Kidney tubule cell (primary cell): ENCODE results near the gene ARHGEF35.
"Not testable (repeated sequence)": the region's sequence is repeated elsewhere in the genome, so short reads cannot be mapped to it uniquely, and the experiment has no call there.

Experiments used
- DNase-seq: peaks from one replicate; pipeline ENCODE4 v3.0.0-alpha.2; 2018; ENCODE audit warnings: low spot score

The ARHGEF35 gene

GRCh38 chr7:144195212-144195872 lies at the start of gene ARHGEF35:
Gene ARHGEF35 (minus strand): TSS chr7:144195833. CDS start chr7:144188383, 7,450 bp downstream.
- DNase-seq, result not testable (repeated sequence)

DNA sequence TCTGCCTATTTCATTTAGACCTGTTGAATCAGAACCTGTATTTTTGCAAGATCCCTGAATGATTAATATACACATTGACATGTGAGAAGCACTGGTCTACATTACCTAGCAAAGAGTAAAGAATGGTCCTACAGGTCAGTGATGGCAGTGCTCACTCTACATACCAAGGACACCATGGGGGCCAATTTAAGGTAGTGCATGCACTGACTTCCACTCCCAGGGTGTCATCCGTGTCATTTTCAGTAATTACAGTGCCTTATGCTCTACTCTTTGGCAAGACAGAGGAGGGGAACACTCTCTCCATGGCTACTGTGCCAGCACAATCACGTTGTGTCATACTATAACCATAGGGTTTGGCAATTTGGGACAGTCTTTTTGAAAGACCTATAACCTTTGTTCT lies 49.7 kb upstream of the ARHGEF35 start:
- not testable (repeated sequence) for DNase-seq

DNA sequence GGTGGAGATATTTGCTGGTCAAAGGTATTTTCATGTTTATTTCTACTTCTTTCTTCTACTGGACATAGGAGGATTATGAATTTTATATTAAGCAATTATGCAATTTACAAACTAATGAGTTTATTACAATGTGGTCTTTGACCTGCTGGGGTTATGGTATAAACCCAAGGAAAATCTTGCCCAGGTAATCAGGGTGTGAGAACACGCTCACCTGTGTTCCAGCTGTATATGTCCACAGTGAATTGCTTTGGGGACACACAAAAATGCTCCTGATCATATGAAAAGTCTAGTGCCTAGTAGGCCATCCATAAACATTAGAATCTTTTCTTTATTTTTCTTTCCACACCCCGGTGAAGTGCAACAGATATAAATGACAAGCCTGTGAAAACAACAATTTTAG lies 43.7 kb upstream of the ARHGEF35 start, which contains the start of gene OR2A42:
Gene OR2A42, minus strand, starts transcription at position 241 of the 400 bp plus-strand sequence. CDS start 6,762 bp downstream, outside the sequence.
- DNase-seq, result not testable (repeated sequence)

DNA sequence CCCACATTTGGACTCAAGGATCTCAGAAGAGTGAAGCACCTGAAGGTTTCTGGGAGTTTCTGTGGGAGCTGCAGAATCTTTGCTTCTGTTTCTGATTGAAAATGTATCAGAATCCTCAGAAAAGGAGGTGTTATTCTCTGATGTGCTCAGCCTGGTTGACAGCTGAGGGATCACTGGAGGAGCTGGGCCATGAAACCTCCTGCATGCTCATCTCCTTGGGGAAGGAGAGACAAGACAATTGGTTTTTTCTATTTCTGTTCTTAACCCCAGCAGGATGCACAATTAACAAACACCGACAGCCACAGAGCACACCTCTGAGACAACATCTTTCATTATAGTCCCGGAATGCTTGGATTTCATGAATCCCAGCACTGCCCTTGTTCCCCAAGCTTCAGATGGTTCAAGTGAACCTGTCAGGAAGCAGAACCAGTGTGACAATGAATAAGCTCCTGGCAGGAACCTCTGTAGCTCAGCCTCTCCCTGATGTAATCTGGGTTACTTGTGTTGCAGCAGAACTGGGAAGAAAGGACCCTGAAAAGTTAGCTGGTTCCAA lies 43.0 kb upstream of the ARHGEF35 start:
- not testable (repeated sequence) for DNase-seq

- DNase-seq, result not testable (repeated sequence)
Observed at GRCh38 chr7:144233039-144233438, 37.4 kb upstream of the ARHGEF35 start.

GRCh38 chr7:144231027-144231426 lies 35.4 kb upstream of the ARHGEF35 start:
- DNase-seq, result not testable (repeated sequence)

GRCh38 chr7:144228810-144229209 lies 33.2 kb upstream of the ARHGEF35 start:
- not testable (repeated sequence) for DNase-seq

- not testable (repeated sequence) for DNase-seq
Observed at GRCh38 chr7:144226866-144227265, 31.2 kb upstream of the ARHGEF35 start.

DNA sequence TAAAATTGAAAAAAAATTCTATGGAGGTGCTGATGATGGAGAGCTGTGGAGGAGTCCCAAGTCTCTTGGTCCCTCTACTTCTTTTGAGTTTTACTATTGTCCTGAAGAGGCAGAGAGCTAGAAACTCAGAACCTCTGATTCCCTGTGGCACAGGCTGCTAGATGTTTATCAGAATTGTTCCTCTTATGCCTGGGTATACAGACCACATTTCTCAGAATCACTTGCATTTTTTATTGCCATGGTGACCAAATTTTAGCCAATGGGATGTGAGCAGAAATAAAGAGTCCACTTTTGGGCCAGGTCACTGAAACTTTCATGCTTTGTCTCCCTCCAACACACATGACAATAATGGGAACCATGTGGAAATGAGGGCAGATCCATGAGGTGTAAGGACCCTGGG lies 28.0 kb upstream of the ARHGEF35 start:
- not testable (repeated sequence) for DNase-seq

GRCh38 chr7:144220531-144220930 lies 24.9 kb upstream of the ARHGEF35 start:
- DNase-seq, result not testable (repeated sequence)

- not testable (repeated sequence) for DNase-seq
Observed at GRCh38 chr7:144219149-144219548, 23.5 kb upstream of the ARHGEF35 start.

DNA sequence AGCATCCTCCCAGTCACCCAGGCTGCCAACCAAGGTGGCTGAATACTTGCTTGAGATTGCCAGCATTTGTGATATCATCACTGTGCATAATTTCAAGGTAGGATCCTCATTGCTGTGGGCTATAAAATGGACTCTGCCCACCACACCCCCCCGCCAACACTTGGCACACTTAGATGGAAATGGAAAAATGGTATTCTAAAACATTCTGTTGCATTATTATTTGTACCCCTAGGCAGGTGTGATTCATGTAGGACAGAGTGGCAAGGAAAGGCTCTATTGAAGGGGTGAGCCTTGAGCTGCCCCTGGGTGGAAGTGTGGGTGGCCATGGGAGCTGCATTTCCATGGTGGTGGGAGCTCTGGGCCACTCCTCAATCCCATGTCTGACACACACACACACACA lies 22.9 kb upstream of the ARHGEF35 start:
- DNase-seq, result not testable (repeated sequence)

DNA sequence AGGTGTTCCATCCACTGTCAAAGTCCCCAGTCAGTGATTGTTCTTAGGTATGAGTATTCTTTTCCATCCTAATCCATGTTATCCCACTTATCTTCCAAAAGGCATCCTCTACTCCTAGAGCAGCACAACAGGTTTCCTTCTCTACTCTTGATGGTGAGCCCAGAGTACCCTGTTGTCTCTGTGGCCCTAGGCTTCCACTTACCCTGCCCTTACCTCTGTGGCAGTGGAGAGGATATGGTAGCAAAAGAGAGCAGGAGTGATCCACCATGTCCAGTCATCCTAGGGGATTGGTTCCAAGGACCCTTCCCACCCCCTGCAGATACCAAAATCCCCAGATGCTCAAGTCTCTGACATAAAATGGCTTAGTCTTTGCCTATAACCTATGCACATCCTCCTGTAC lies 21.6 kb upstream of the ARHGEF35 start:
- not testable (repeated sequence) for DNase-seq

- not testable (repeated sequence) for DNase-seq
Observed at GRCh38 chr7:144205306-144205705, 9.7 kb upstream of the ARHGEF35 start.

GRCh38 chr7:144203086-144203485 lies 7.5 kb upstream of the ARHGEF35 start:
- DNase-seq, result not testable (repeated sequence)

- not testable (repeated sequence) for DNase-seq
Observed at GRCh38 chr7:144201978-144202377, 6.3 kb upstream of the ARHGEF35 start.

GRCh38 chr7:144198934-144199333 lies 3.3 kb upstream of the ARHGEF35 start:
- DNase-seq, result not testable (repeated sequence)

- not testable (repeated sequence) for DNase-seq
Observed at GRCh38 chr7:144194453-144194852, 1.2 kb downstream of the ARHGEF35 start.

- DNase-seq, result not testable (repeated sequence)
Observed at GRCh38 chr7:144193782-144194181, 1.9 kb downstream of the ARHGEF35 start.

- not testable (repeated sequence) for DNase-seq
Observed at GRCh38 chr7:144188578-144189171, 7.0 kb downstream of the ARHGEF35 start.

- not testable (repeated sequence) for DNase-seq
Observed at GRCh38 chr7:144187848-144188247, 7.8 kb downstream of the ARHGEF35 start.

- not testable (repeated sequence) for DNase-seq
Observed at GRCh38 chr7:144183166-144183565, 12.5 kb downstream of the ARHGEF35 start, which contains the start of gene CTAGE4. Gene CTAGE4 (plus strand): TSS chr7:144183466. CDS start chr7:144183504, 38 bp downstream.

GRCh38 chr7:144179165-144179479 lies 16.5 kb downstream of the ARHGEF35 start:
- not testable (repeated sequence) for DNase-seq
